Cerebellar cortex (tissue), 1 donor: ENCODE measurements around the gene HEPACAM2.

ENCODE experiments used
- DNase-seq: peaks from one replicate; pipeline ENCODE4 v3.0.0-alpha.2; 2015; ENCODE audit warnings: low spot score

Gene HEPACAM2

DNA sequence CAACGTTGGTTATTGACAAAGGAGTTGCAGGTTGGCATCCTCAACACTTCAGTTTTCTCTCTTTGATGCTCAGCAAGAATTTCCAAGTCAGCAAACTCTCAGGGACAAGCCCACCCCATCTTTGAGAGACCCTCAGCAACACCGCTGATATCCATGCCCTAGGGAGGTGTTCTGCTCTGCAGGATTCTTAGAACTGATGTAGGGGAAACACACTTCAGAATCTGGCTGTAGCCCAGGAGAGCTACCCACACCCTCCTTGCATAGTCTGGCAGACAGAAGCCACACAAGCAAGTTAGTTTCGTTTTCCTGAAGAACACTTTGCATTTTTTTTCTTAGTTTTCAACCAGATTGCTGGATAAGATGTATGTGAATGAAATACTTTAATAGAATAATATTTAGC, 78.9 kb downstream of the HEPACAM2 start:
- DNase-seq = no peak

GRCh38 chr7:93146472-93147141, 79.7 kb downstream of the HEPACAM2 start:
- DNase-seq = no peak

DNA sequence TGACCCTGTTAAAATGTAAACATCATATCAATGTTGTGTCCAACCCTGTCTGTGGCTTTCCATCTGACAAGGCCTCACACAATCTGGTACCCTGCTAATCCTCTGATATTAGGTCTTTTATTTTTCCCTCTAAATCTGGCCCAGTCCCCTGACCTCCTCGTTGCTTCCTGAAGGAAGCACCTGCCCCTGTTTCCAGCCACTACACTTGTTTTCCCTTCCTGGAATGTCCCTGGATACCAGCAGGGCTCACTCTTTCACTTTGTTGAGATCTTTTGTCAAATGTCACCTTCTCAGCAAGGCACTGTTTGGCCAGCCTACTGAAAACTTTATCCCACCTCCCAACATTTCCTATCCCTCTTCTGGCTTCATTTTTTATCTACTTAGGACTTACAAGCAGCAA, 80.2 kb downstream of the HEPACAM2 start:
- no peak for DNase-seq

DNA sequence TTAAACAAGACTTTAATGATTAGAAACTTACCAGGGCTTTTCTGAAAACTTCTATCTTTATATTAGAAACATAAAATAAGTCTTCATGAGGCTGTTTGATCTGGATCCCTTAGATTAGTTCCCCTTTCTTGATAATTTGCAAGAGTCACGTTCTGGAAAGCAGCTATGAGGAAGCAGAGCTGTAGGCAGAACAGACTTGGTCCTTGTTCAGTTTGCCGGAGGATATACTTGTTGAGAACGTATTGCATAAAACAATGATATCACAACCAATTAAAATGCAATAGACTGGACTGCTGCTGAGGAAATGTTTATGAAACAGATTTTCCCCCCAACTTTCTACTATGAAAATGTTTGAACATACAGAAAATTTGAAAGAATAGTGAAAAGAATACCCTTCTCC, 80.9 kb downstream of the HEPACAM2 start:
- DNase-seq = no peak

- DNase-seq = no peak
These were observed 84.1 kb downstream of the HEPACAM2 start for GRCh38 chr7:93142127-93142526.

DNA sequence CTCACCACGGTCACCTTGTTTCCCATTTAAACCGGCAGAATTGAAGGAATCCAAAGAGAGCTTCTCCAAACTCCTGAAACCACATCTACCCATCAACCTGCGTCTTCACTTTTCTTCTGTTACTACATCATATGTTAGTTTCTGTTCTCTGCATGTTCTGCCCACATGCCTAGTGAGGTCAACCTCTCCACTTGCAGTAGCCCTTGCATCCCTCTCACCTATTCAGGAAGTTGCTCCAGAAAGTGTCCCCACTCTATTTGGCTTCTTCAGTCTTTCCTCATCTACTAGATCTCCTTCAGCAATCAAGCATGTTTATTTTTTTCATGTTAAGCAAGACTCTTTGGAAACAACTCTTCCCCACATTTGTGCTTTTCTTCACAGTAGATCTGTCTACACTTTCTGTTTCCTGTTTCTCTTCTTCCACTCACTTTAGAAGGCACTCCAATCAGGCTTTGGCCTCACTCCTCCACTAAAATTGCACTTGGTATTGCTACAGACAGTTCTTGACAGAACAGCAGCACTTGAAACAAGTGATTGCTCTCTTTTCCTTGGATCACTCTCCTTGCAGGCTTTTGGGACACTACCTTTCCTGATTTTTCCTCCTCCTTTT, 85.6 kb downstream of the HEPACAM2 start:
- DNase-seq = no peak

DNA sequence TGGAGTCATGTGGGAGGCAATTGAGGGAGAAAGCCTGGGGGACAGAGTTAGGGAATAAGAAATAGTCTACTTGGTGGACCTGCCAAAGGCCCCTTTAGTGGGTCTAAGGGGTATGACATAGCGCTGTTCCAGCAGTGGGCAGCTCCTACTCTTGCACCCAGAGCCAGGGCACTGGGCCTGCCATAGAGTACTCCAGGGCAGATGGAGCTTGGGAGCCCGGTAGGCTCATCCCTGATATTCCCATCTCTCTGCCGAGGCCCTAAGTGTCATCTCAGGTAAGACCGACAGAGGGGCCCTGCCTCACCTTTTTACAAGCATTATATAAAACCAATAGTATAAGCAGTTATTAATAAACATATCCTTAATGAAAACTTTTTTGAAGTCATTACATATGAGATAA, 87.7 kb downstream of the HEPACAM2 start:
- DNase-seq = no peak
